Measurements from ENCODE around the gene ALG6.

ALG6 gene

GRCh38 chr1:63367215-63368103 is at the start of gene ALG6:
Gene ALG6 (plus strand): TSS chr1:63367627. CDS start chr1:63370978, 3,351 bp downstream.
- TF ChIP-seq CTCF (IDR thresholded peaks at IDR 0.05; ENCODE audit: insufficient read depth, low read depth, low read length, missing control alignments), result no peak
- peak; percentile 93 for DNase-seq (ENCODE audit: low read depth)
- peak within 1 kb of the TSS; percentile 93 for H3K4me3 ChIP-seq (ENCODE audit: low read length)

- DNase-seq (ENCODE audit: low read depth), result no peak
- no peak for TF ChIP-seq CTCF (IDR thresholded peaks at IDR 0.05; ENCODE audit: insufficient read depth, low read depth, low read length, missing control alignments)
- H3K4me3 ChIP-seq (ENCODE audit: low read length), result no peak overlapping the region
These were observed 49.6 kb upstream of the ALG6 start for GRCh38 chr1:63317817-63318152.

- no peak for DNase-seq (ENCODE audit: low read depth)
- no peak for TF ChIP-seq CTCF (IDR thresholded peaks at IDR 0.05; ENCODE audit: insufficient read depth, low read depth, low read length, missing control alignments)
- no peak overlapping the region for H3K4me3 ChIP-seq (ENCODE audit: low read length)
These were observed 49.0 kb upstream of the ALG6 start for GRCh38 chr1:63318201-63318979.

- DNase-seq (ENCODE audit: low read depth), result no peak
- TF ChIP-seq CTCF (IDR thresholded peaks at IDR 0.05; ENCODE audit: insufficient read depth, low read depth, low read length, missing control alignments), result no peak
- no peak overlapping the region for H3K4me3 ChIP-seq (ENCODE audit: low read length)
These were observed 48.1 kb upstream of the ALG6 start for GRCh38 chr1:63319046-63320021.

- TF ChIP-seq CTCF (IDR thresholded peaks at IDR 0.05; ENCODE audit: insufficient read depth, low read depth, low read length, missing control alignments), result no peak
- no peak overlapping the region for H3K4me3 ChIP-seq (ENCODE audit: low read length)
- DNase-seq (ENCODE audit: low read depth), result no peak
These were observed 47.3 kb upstream of the ALG6 start for GRCh38 chr1:63320022-63320721.
